Uterus (tissue), 4 donors: ENCODE data around the gene TRIM40. TPM values are rescaled to one million over a fixed set of nuclear protein-coding genes. Genes with fewer than 3 reads are reported as not detected.

ENCODE experiments used
- DNase-seq, 2 donors: peaks; one replicate each; pipeline ENCODE4 v3.0.0-alpha.2; 2019 to 2020
- H3K27ac ChIP-seq, 2 donors: fragments of 200-600 bp; sonication (generic); 1 replicate in 1 of 2; 2 replicates in 1 of 2; pipeline ENCODE4 v1.5.1; 2016 to 2018
- H3K27me3 ChIP-seq, 2 donors: fragments of 200-600 bp; sonication (generic); one replicate each; pipeline ENCODE4 v1.5.1; 2018 to 2019; ENCODE audit warnings: control low read depth in 1 of 2
- H3K36me3 ChIP-seq, 2 donors: fragments of 200-600 bp; sonication (generic); one replicate each; pipeline ENCODE4 v1.5.1; 2019; ENCODE audit warnings: control low read depth in 1 of 2
- H3K4me1 ChIP-seq, 2 donors: fragments of 200-600 bp; sonication (generic); one replicate each; pipeline ENCODE4 v1.5.1; 2018 to 2019; ENCODE audit warnings: control low read depth in 1 of 2
- H3K4me3 ChIP-seq, 2 donors: fragments of 200-600 bp; sonication (generic); 1 replicate in 1 of 2; 2 replicates in 1 of 2; pipeline ENCODE4 v1.5.1; 2018 to 2019; ENCODE audit warnings: mild to moderate bottlenecking in 1 of 2
- H3K9me3 ChIP-seq, 2 donors: fragments of 200-600 bp; sonication (generic); one replicate each; pipeline ENCODE4 v1.5.1; 2019; ENCODE audit warnings: control low read depth in 1 of 2
- CTCF ChIP-seq, 4 experiments: fragments of 200-600 bp in 2 of 4; fragments of 450-650 bp in 2 of 4; sonication (generic) in 2 of 4; IDR thresholded peaks; one replicate each; pipeline ENCODE4 v1.5.1; 2016 to 2019; ENCODE audit warnings: antibody characterized with exemption in 4 of 4, mild to moderate bottlenecking in 2 of 4, moderate library complexity in 1 of 4
- POLR2A ChIP-seq, 2 donors: fragments of 450-650 bp; IDR thresholded peaks; one replicate each; pipeline ENCODE4 v1.6.1; 2016; ENCODE audit warnings: antibody characterized with exemption in 2 of 2, mild to moderate bottlenecking in 1 of 2, moderate library complexity in 1 of 2
- intact Hi-C: fragments of 100-400 bp; cut with DNase I; formaldehyde crosslinking; loops from one replicate; pipeline ENCODE4 v1.15.1; 2023; ENCODE audit warnings: low total_unique reads
- total RNA-seq, 4 donors: library from RNA; depleted of rRNA in 3 of 4; stranded (reverse); fragments of >200 nt in 3 of 4; gene quantifications; one replicate each; pipeline versions ENCODE4 v1.1.0 to v1.2.4, GENCODE V29; 2014 to 2023
- donor health status: DM: yes; HTN: yes; CAD: no.

The TRIM40 gene
- total RNA-seq, 4 donors from 2014 or later, result not detected

- Histone ChIP-seq H3K27me3 (peaks cover 0 to 4% of the 10 kb centered on the region in 2 donors), H3K36me3 (no peaks in the 10 kb centered on the region), H3K4me3 (no peak overlapping the region), H3K27ac (no peak overlapping the region), H3K9me3 (no peaks in the 10 kb centered on the region), H3K4me1 (no peaks in the 10 kb centered on the region)
- DNase-seq, result no peak
- intact Hi-C loops, result no loop called here
- TF ChIP-seq CTCF (IDR thresholded peaks at IDR 0.05) (no peak), POLR2A (IDR thresholded peaks at IDR 0.05) (no peak)
Observed at GRCh38 chr6:30155520-30156261, 19.8 kb downstream of the TRIM40 start.

- peaks cover 0 to 4% of the 10 kb centered on the region in 2 donors for H3K27me3 ChIP-seq
- peak in 1 of 2 donors; percentile 29 for DNase-seq
Observed at GRCh38 chr6:30156262-30156599, 20.3 kb downstream of the TRIM40 start.

GRCh38 chr6:30156774-30157173 lies 20.8 kb downstream of the TRIM40 start:
- DNase-seq, result no peak
- H3K4me1 ChIP-seq, result no peaks in the 10 kb centered on the region
- intact Hi-C loops, result no loop called here
- H3K9me3 ChIP-seq, result no peaks in the 10 kb centered on the region
- H3K4me3 ChIP-seq, result no peak overlapping the region
- no peak overlapping the region for H3K27ac ChIP-seq
- peaks cover 0 to 4% of the 10 kb centered on the region in 2 donors for H3K27me3 ChIP-seq
- TF ChIP-seq CTCF (IDR thresholded peaks at IDR 0.05) (no peak), POLR2A (IDR thresholded peaks at IDR 0.05) (no peak)
- H3K36me3 ChIP-seq, result no peaks in the 10 kb centered on the region

More at GRCh38 chr6:30156262-30156599, 20.3 kb downstream of the TRIM40 start:
- TF ChIP-seq CTCF (IDR thresholded peaks at IDR 0.05), result no peak
- no peak for TF ChIP-seq POLR2A (IDR thresholded peaks at IDR 0.05)
- intact Hi-C loops, result no loop called here
- no peaks in the 10 kb centered on the region for H3K9me3 ChIP-seq
- H3K36me3 ChIP-seq, result no peaks in the 10 kb centered on the region
- H3K4me1 ChIP-seq, result no peaks in the 10 kb centered on the region
- H3K4me3 ChIP-seq, result no peak overlapping the region
- H3K27ac ChIP-seq, result no peak overlapping the region

- Histone ChIP-seq H3K9me3 (no peaks in the 10 kb centered on the region), H3K4me3 (no peak overlapping the region), H3K27me3 (peaks cover 0 to 4% of the 10 kb centered on the region in 2 donors), H3K27ac (no peak overlapping the region), H3K36me3 (no peaks in the 10 kb centered on the region), H3K4me1 (no peaks in the 10 kb centered on the region)
- intact Hi-C loops, result no loop called here
- no peak for TF ChIP-seq POLR2A (IDR thresholded peaks at IDR 0.05)
- no peak for TF ChIP-seq CTCF (IDR thresholded peaks at IDR 0.05)
- no peak for DNase-seq
Observed at GRCh38 chr6:30157581-30157980, 21.6 kb downstream of the TRIM40 start.

- H3K27me3 ChIP-seq, result peaks cover 0 to 4% of the 10 kb centered on the region in 2 donors
- H3K9me3 ChIP-seq, result no peaks in the 10 kb centered on the region
- no peak overlapping the region for H3K4me3 ChIP-seq
- DNase-seq, result no peak
- TF ChIP-seq CTCF (IDR thresholded peaks at IDR 0.05) (no peak), POLR2A (IDR thresholded peaks at IDR 0.05) (no peak)
- intact Hi-C loops, result no loop called here
- H3K4me1 ChIP-seq, result no peaks in the 10 kb centered on the region
- no peak overlapping the region for H3K27ac ChIP-seq
- H3K36me3 ChIP-seq, result no peaks in the 10 kb centered on the region
Observed at GRCh38 chr6:30157999-30158398, 22.1 kb downstream of the TRIM40 start.
